Measurements from ENCODE around the gene KLRG1. TPM values are rescaled to one million over a fixed set of nuclear protein-coding genes. Genes with fewer than 3 reads are reported as not detected.

Gene KLRG1
- total and polyA plus RNA-seq, 2 of the 8 experiments (the other 6 are each of a cell fraction or from before 2014, with no cell fraction given), result 7.9 to 12.8 TPM

DNA sequence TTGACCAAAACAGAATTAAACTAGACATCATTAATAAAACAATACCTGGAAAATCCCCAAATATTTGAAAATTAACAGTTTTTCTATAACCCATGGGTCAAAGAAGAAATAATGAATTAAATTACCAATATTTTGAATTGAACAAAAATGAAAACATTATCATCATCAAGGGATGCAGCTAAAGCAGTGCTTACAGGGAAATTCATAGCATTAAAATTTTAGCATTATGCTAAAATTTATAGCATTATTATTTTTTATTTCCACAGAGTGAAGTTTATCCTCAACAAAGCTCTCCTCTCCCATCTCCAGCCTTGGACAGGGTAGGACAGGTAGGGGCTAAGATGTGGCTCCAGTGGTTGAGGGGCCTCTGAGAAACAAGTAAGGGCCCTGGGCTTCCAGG is 20.6 kb upstream of the KLRG1 start:
- CTCF ChIA-PET (ENCODE audit: partially characterized antibody), result no interaction called here
- H3K14ac ChIP-seq (ENCODE audit: insufficient read length), result no peak overlapping the region
- no peak overlapping the region for H4K5ac ChIP-seq (ENCODE audit: insufficient read length, low read depth, low read length)
- DNase-seq (ENCODE audit: low read depth in 1 of 2, low spot score in 2 of 2) (no peak), FAIRE-seq (no peak)
- no peak overlapping the region for H3K4me2 ChIP-seq (ENCODE audit: insufficient read depth in 1 of 2, low read depth in 2 of 2, low read length in 2 of 2)
- no peaks in the 10 kb centered on the region for H3K23me2 ChIP-seq (ENCODE audit: low read depth, low read length)
- no peak overlapping the region for H2BK20ac ChIP-seq (ENCODE audit: low read length)
- TF ChIP-seq ATF3 (IDR thresholded peaks at IDR 0.05; ENCODE audit: insufficient read depth, low read depth, low read length), result no peak
- no peak overlapping the region for H3K4ac ChIP-seq (replicated peaks; ENCODE audit: insufficient read length, low read depth, low read length)
- no peak overlapping the region for H4K91ac ChIP-seq (replicated peaks; ENCODE audit: insufficient read length, low read length)
- H3K18ac ChIP-seq (ENCODE audit: extremely low read depth, low read length), result no peak overlapping the region
- no peaks in the 10 kb centered on the region for H3K27me3 ChIP-seq (replicated peaks in 1 of 4; ENCODE audit: control insufficient read depth in 3 of 4, extremely low read depth in 1 of 4, insufficient read depth in 3 of 4, low read length in 3 of 4)
- H2BK12ac ChIP-seq (ENCODE audit: low read depth, low read length), result no peak overlapping the region
- H3K9me3 ChIP-seq (ENCODE audit: insufficient read depth in 2 of 2, low read depth in 1 of 2, low read length in 1 of 2), result peaks cover 4 to 11% of the 10 kb centered on the region in 2 experiments; a peak in 3 of 4 replicates
- H2BK120ac ChIP-seq (replicated peaks; ENCODE audit: low read depth, low read length), result no peak overlapping the region
- H3K79me2 ChIP-seq (ENCODE audit: control insufficient read depth in 1 of 2, insufficient read depth in 2 of 2, low read length in 2 of 2), result no peaks in the 10 kb centered on the region
- no peak overlapping the region for H3K27ac ChIP-seq (ENCODE audit: low read depth, low read length)
- no peaks in the 10 kb centered on the region for H3K4me1 ChIP-seq (replicated peaks in 1 of 4; ENCODE audit: control insufficient read depth in 3 of 4, insufficient read depth in 4 of 4, low read length in 3 of 4)
- no peak overlapping the region for H3K56ac ChIP-seq (replicated peaks; ENCODE audit: insufficient read length, low read depth, low read length)
- H2BK5ac ChIP-seq (ENCODE audit: low read depth, low read length), result no peak overlapping the region
- H3K9ac ChIP-seq (replicated peaks in 1 of 4; ENCODE audit: extremely low read depth in 1 of 4, low read depth in 3 of 4, low read length in 3 of 4), result no peak overlapping the region
- no peak overlapping the region for H2BK15ac ChIP-seq (ENCODE audit: low read length)
- no peaks in the 10 kb centered on the region for H3K36me3 ChIP-seq (ENCODE audit: control insufficient read depth in 2 of 4, insufficient read depth in 4 of 4, low read length in 3 of 4)
- H3K79me1 ChIP-seq (ENCODE audit: low read depth, low read length), result no peaks in the 10 kb centered on the region
- POLR2A ChIA-PET (ENCODE audit: partially characterized antibody), result no interaction called here
- no peak overlapping the region for H3K4me3 ChIP-seq (ENCODE audit: extremely low read depth in 1 of 4, insufficient read depth in 2 of 4, low read depth in 3 of 4, low read length in 4 of 4)
- no peaks in the 10 kb centered on the region for H4K20me1 ChIP-seq (replicated peaks in 1 of 2; ENCODE audit: control insufficient read depth in 1 of 2, insufficient read depth in 2 of 2, low read length in 2 of 2)
- H4K8ac ChIP-seq (ENCODE audit: extremely low read depth, insufficient read depth, low read length), result no peak overlapping the region
- H2AK5ac ChIP-seq (ENCODE audit: low read depth, low read length), result no peak overlapping the region
- no peak overlapping the region for H3K23ac ChIP-seq (ENCODE audit: insufficient read length)
- H2AFZ ChIP-seq (ENCODE audit: low read length), result no peak overlapping the region

All from H1 (cell line).